ENCODE data around the gene TNS3. TPM values are rescaled to one million over a fixed set of nuclear protein-coding genes. Genes with fewer than 3 reads are reported as not detected.

Gene TNS3
- total and polyA plus RNA-seq, 2 donors (not counting 1 experiment from before 2014, with no cell fraction given), result 11.4 to 77.5 TPM

GRCh38 chr7:47418601-47419309 lies 163.2 kb downstream of the TNS3 start:
- Histone ChIP-seq H3K9me3 (ENCODE audit: control extremely low read depth in 1 of 3, control insufficient read depth in 2 of 3, insufficient read depth in 1 of 3, low read length in 2 of 3) (peaks cover 0 to 4% (median 0%) of the 10 kb centered on the region in 3 donors), H3K4me2 (replicated peaks; ENCODE audit: low read depth, low read length, poor library complexity, severe bottlenecking) (no peak overlapping the region), H3K9ac (ENCODE audit: low read length) (no peak overlapping the region), H2AFZ (ENCODE audit: insufficient read depth, low read depth, low read length, poor library complexity, severe bottlenecking) (no peak overlapping the region), H3K36me3 (replicated peaks in 1 of 2; ENCODE audit: control extremely low read depth in 1 of 2, control insufficient read depth in 1 of 2, extremely low read depth in 1 of 2, insufficient read depth in 2 of 2, low read length in 1 of 2) (peaks cover 0 to 39% of the 10 kb centered on the region in 2 experiments), H4K20me1 (ENCODE audit: control insufficient read depth, insufficient read depth, low read length, poor library complexity, severe bottlenecking) (no peaks in the 10 kb centered on the region), H3K79me2 (ENCODE audit: control insufficient read depth, insufficient read depth, low read length) (no peaks in the 10 kb centered on the region), H3K27me3 (replicated peaks in 1 of 4; ENCODE audit: control extremely low read depth in 1 of 4, control insufficient read depth in 3 of 4, insufficient read depth in 4 of 4, low read length in 3 of 4) (no peaks in the 10 kb centered on the region), H3K4me1 (ENCODE audit: control insufficient read depth in 2 of 2, insufficient read depth in 2 of 2, low read length in 2 of 2) (no peaks in the 10 kb centered on the region), H3K27ac (ENCODE audit: low read length in 2 of 2) (no peak overlapping the region), H3K4me3 (ENCODE audit: control extremely low read depth in 1 of 5, extremely low read depth in 1 of 5, insufficient read depth in 1 of 5, low read depth in 2 of 5, low read length in 4 of 5) (no peak overlapping the region)
- ChIA-PET POLR2A (interaction anchor here (0.6 kb wide), 1 partner anchor 400 kb away, joined by 4 read pairs; no protein-coding TSS in a partner anchor), CTCF (no interaction called here)
- 89% methylated on average over 3 of the region's 5 CpGs for WGBS (ENCODE audit: insufficient coverage)
- H3K4me1 Mint-ChIP-seq, result no peaks in the 10 kb centered on the region
- no peak overlapping the region for H3K4me3 Mint-ChIP-seq
- intact Hi-C loops (cut with micrococcal nuclease), result no loop called here
- DNase-seq (no peak), ATAC-seq (ENCODE audit: low read depth) (no peak)
- no peaks in the 10 kb centered on the region for H3K9me3 Mint-ChIP-seq (ENCODE audit: insufficient read depth)
- TF ChIP-seq EZH2 (IDR thresholded peaks at IDR 0.05; ENCODE audit: borderline replicate concordance, insufficient read depth, low read depth, low read length, poor library complexity, severe bottlenecking), result no peak
- no peak for TF ChIP-seq CTCF (IDR thresholded peaks at IDR 0.05)
- H3K27ac Mint-ChIP-seq, result no peak overlapping the region
- H3K27me3 Mint-ChIP-seq, result no peaks in the 10 kb centered on the region

Data from B cell (primary cell).